ENCODE measurements around the gene ESRRA. TPM values are rescaled to one million over a fixed set of nuclear protein-coding genes. Genes with fewer than 3 reads are reported as not detected.
A peak's percentile ranks its signal among the peaks of the same experiment; 100 is the strongest.

ESRRA gene
- total and polyA plus RNA-seq, 9 of the 15 experiments (the other 6 are each of a cell fraction or from before 2014, with no cell fraction given): 0.27 to 89.7 (median 23.7) TPM

DNA sequence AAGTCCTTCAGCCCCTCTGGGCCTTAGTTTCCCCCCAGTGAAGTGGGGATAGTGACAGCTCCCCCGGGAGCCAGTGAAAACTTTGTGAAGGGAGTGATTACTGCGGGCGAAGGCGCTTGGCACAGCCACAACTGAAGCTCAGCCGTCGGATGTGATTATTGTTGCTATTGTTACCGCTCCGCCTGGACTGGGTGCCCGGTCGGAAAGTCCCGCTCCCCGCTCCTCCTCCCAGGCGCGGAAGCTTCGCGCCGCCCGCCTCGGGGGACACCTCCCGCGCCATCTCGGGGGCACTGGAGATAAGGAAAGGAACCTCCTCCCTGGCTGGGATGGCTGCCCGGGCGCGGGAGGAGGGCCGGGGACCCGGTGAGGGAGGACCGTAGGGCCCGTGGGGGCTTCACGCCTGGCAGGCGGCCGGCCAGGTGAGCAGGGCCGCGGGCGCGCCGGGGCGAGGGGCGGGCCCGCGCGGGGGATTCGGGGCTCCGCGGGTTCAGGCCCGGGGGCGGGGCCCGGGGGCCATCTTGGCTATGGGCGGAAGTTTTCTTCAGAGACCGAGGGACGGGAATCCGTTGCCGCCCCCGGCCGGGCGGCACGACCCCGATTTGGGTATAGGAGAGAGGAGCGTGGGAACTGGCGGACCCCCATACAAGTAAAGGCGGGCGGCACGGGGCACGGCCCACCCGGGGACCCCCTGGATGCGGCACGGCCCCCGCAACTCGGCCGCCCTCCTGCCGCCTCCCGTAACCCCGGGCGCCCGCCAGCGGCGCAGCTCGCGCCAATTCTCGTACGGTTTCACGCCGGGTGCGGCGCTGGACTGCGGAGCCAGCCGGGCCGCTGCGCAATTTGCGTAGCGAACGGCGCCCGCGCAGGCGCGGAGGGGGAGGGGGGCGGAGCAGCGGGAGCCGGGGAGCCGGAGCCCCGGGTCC, 20.1 kb upstream of the ESRRA start, which contains the start of gene GPR137 (continued):
- TF ChIP-seq CBFA2T2 (conservative IDR thresholded peaks at IDR 0.05) (no peak), PRPF4 (IDR thresholded peaks at IDR 0.05; ENCODE audit: insufficient read depth, low read depth, low read length, poor library complexity, severe bottlenecking) (no peak), KAT2B (IDR thresholded peaks at IDR 0.05; ENCODE audit: low read depth, low read length) (no peak), PML (IDR thresholded peaks at IDR 0.05; ENCODE audit: low read length) (0 out of 2 replicates have a peak, but pooled peaks have one; percentile 33), ZNF431 (CRISPR knock-in tag; IDR thresholded peaks at IDR 0.05) (no peak), ZNF764 (CRISPR knock-in tag; IDR thresholded peaks at IDR 0.05; ENCODE audit: low read depth) (no peak), MCM7 (IDR thresholded peaks at IDR 0.05) (no peak), ZKSCAN3 (CRISPR knock-in tag; IDR thresholded peaks at IDR 0.05) (no peak), RUNX1 (IDR thresholded peaks at IDR 0.05; ENCODE audit: low read depth) (no peak), ZFX (CRISPR knock-in tag; IDR thresholded peaks at IDR 0.05) (peak; percentile 71), ZNF511 (CRISPR knock-in tag; IDR thresholded peaks at IDR 0.05) (no peak; the same call in 1 of the 2 replicates), NR2C1 (IDR thresholded peaks at IDR 0.05) (peak; percentile 74), NR2C1 (tag; IDR thresholded peaks at IDR 0.05) (peak; percentile 83), ZNF121 (CRISPR knock-in tag; conservative IDR thresholded peaks at IDR 0.05) (no peak), MYNN (IDR thresholded peaks at IDR 0.05) (no peak), MYNN (CRISPR knock-in tag; IDR thresholded peaks at IDR 0.05) (no peak), DPF2 (IDR thresholded peaks at IDR 0.05) (peak; percentile 32; the same call in 1 of the 2 replicates), TFE3 (CRISPR knock-in tag; IDR thresholded peaks at IDR 0.05) (no peak), HMBOX1 (IDR thresholded peaks at IDR 0.05) (no peak), SLC30A9 (CRISPR knock-in tag; IDR thresholded peaks at IDR 0.05) (no peak), ARID2 (IDR thresholded peaks at IDR 0.05) (no peak)
- TF ChIP-seq, protein P1, sequence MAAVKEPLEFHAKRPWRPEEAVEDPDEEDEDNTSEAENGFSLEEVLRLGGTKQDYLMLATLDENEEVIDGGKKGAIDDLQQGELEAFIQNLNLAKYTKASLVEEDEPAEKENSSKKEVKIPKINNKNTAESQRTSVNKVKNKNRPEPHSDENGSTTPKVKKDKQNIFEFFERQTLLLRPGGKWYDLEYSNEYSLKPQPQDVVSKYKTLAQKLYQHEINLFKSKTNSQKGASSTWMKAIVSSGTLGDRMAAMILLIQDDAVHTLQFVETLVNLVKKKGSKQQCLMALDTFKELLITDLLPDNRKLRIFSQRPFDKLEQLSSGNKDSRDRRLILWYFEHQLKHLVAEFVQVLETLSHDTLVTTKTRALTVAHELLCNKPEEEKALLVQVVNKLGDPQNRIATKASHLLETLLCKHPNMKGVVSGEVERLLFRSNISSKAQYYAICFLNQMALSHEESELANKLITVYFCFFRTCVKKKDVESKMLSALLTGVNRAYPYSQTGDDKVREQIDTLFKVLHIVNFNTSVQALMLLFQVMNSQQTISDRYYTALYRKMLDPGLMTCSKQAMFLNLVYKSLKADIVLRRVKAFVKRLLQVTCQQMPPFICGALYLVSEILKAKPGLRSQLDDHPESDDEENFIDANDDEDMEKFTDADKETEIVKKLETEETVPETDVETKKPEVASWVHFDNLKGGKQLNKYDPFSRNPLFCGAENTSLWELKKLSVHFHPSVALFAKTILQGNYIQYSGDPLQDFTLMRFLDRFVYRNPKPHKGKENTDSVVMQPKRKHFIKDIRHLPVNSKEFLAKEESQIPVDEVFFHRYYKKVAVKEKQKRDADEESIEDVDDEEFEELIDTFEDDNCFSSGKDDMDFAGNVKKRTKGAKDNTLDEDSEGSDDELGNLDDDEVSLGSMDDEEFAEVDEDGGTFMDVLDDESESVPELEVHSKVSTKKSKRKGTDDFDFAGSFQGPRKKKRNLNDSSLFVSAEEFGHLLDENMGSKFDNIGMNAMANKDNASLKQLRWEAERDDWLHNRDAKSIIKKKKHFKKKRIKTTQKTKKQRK (IDR thresholded peaks at IDR 0.05; ENCODE audit: borderline replicate concordance, low read depth, low read length): no peak
